ENCODE measurements around the gene SKP1. TPM values are rescaled to one million over a fixed set of nuclear protein-coding genes. Genes with fewer than 3 reads are reported as not detected.
A peak's percentile ranks its signal among the peaks of the same experiment; 100 is the strongest.

Gene SKP1
- total RNA-seq, 1 experiment from 2014 or later, result 245 TPM

- ATAC-seq, result peak; percentile 87
- intact Hi-C loops (cut with micrococcal nuclease), result loop anchor here (5.0 kb wide), 1 partner anchor 44 kb away; no protein-coding TSS in a partner anchor
- H2AFZ ChIP-seq (ENCODE audit: low read depth, low read length, poor library complexity, severe bottlenecking), result peak within 1 kb of the TSS; percentile 31
- CTCF ChIA-PET, result interaction anchor here (1.2 to 2.3 kb wide), 2 partner anchors 10 to 64 kb away, joined by 7 read pairs; no protein-coding TSS in a partner anchor
- no TSS peak for BruUV-seq (replicated peaks)
- H3K27me3 ChIP-seq (ENCODE audit: insufficient read depth, low read length), result no peaks in the 10 kb centered on the region
- DNase-seq (ENCODE audit: low read depth, low spot score), result peak; percentile 97
- H4K20me1 ChIP-seq (ENCODE audit: insufficient read depth), result peaks cover 32% of the 10 kb centered on the region; the same call in 1 of the 2 replicates
- peak within 1 kb of the TSS; percentile 100 for H3K9ac ChIP-seq (ENCODE audit: low read length)
- no peaks in the 10 kb centered on the region for H3K9me3 ChIP-seq (ENCODE audit: control insufficient read depth in 1 of 2, insufficient read depth in 1 of 2, low read depth in 1 of 2, low read length in 2 of 2)
- peaks cover 57% of the 10 kb centered on the region for H3K79me2 ChIP-seq (ENCODE audit: insufficient read depth, low read length)
- H3K4me3 ChIP-seq (replicated peaks in 1 of 2; ENCODE audit: low read depth in 1 of 2, low read length in 2 of 2), result peak within 1 kb of the TSS; percentile 83 to 95
- H3K4me2 ChIP-seq (ENCODE audit: low read length), result peak within 1 kb of the TSS; percentile 84
- RAD21 ChIA-PET (ENCODE audit: low non-redundant PET in 1 of 2, low total read pairs in 2 of 2, uncharacterized antibody in 2 of 2, unreplicated experiment in 2 of 2), result interaction anchor here in 1 of 2 experiments (1.2 kb wide), 1 partner anchor 22 kb away, joined by 3 read pairs; no protein-coding TSS in a partner anchor
- POLR2A ChIA-PET, result interaction anchor here (0.9 to 2.2 kb wide), 9 partner anchors 9 to 27 kb away, joined by 3 to 10 read pairs (median 5); no protein-coding TSS in a partner anchor
- peak within 1 kb of the TSS; percentile 98 for H3K27ac ChIP-seq (ENCODE audit: low read depth, low read length)
- H3K36me3 ChIP-seq (ENCODE audit: control insufficient read depth in 1 of 2, insufficient read depth in 2 of 2, low read length in 2 of 2), result peaks cover 0 to 7% of the 10 kb centered on the region in 2 experiments; a peak in 1 of 4 replicates
- peaks cover 9 to 32% of the 10 kb centered on the region in 2 experiments for H3K4me1 ChIP-seq (ENCODE audit: control insufficient read depth in 1 of 2, insufficient read depth in 2 of 2, low read length in 2 of 2)
- no peaks in the 10 kb centered on the region for H3K9me2 ChIP-seq (ENCODE audit: insufficient read depth)
- no peak for TF ChIP-seq EGR1 (IDR thresholded peaks at IDR 0.05; ENCODE audit: low read depth)
- no peak for TF ChIP-seq TCF7L2 (IDR thresholded peaks at IDR 0.05; ENCODE audit: borderline replicate concordance, extremely low read depth, insufficient read depth, insufficient read length)
- no peak for TF ChIP-seq RAD21 (IDR thresholded peaks at IDR 0.05; ENCODE audit: low read depth)
- no peak for TF ChIP-seq CBX3 (IDR thresholded peaks at IDR 0.05; ENCODE audit: low read depth)
- no peak for TF ChIP-seq ATF3 (IDR thresholded peaks at IDR 0.05)
- no peak for TF ChIP-seq ZBTB33 (IDR thresholded peaks at IDR 0.05; ENCODE audit: extremely low read depth, insufficient replicate concordance, low read length)
- no peak for TF ChIP-seq SRF (IDR thresholded peaks at IDR 0.05; ENCODE audit: low read depth)
- TF ChIP-seq CEBPB (IDR thresholded peaks at IDR 0.05; ENCODE audit: low read depth), result no peak
- TF ChIP-seq ZFX (IDR thresholded peaks at IDR 0.05), result peak; percentile 5; the same call in 1 of the 2 replicates
- TF ChIP-seq JUND (IDR thresholded peaks at IDR 0.05), result no peak
- no peak for TF ChIP-seq FOSL1 (IDR thresholded peaks at IDR 0.05; ENCODE audit: low read depth)
- TF ChIP-seq, protein P1, sequence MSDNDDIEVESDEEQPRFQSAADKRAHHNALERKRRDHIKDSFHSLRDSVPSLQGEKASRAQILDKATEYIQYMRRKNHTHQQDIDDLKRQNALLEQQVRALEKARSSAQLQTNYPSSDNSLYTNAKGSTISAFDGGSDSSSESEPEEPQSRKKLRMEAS (IDR thresholded peaks at IDR 0.05), result no peak
- no peak for TF ChIP-seq CTCF (IDR thresholded peaks at IDR 0.05 in 2 of 3, conservative IDR thresholded peaks at IDR 0.05 in 1 of 3; ENCODE audit: borderline replicate concordance in 1 of 3, insufficient read depth in 1 of 3, low read depth in 2 of 3, low read length in 2 of 3)
- no peak for TF ChIP-seq ZNF274 (IDR thresholded peaks at IDR 0.05; ENCODE audit: low read depth, low read length)
- TF ChIP-seq EZH2phosphoT487 (IDR thresholded peaks at IDR 0.05; ENCODE audit: borderline replicate concordance), result no peak
- no peak for TF ChIP-seq SIN3A (IDR thresholded peaks at IDR 0.05; ENCODE audit: low read depth)
- peak; percentile 96 for TF ChIP-seq YY1 (IDR thresholded peaks at IDR 0.05; ENCODE audit: extremely low read depth, insufficient replicate concordance, low read depth, low read length)
- TF ChIP-seq EZH2 (IDR thresholded peaks at IDR 0.05), result no peak
- TF ChIP-seq SP1 (IDR thresholded peaks at IDR 0.05; ENCODE audit: low read depth), result no peak
Measured at GRCh38 chr5:134225780-134226440, 49.2 kb upstream of the SKP1 start, which contains the start of gene PPP2CA. TSS of gene PPP2CA (minus strand) at chr5:134226073. CDS start at chr5:134225861, 212 bp downstream.
